Mesenchymal stem cell (in vitro differentiated cells and primary cell): ENCODE results near the gene PHF2.

Experiments used
- DNase-seq: peaks from one replicate; pipeline ENCODE4 v3.0.0-alpha.2; 2013
- H2AFZ ChIP-seq: one replicate; pipeline ENCODE4 v1.6.1; 2013; ENCODE audit warnings: low read depth, mild to moderate bottlenecking, control low read depth, inconsistent platforms, low read length, moderate library complexity
- H2AK5ac ChIP-seq: 2 replicates; pipeline ENCODE4 v1.6.1; 2013; ENCODE audit warnings: low read length, moderate library complexity, mild to moderate bottlenecking, inconsistent platforms; ENCODE audit not compliant: severe bottlenecking
- H2BK120ac ChIP-seq: one replicate; pipeline ENCODE4 v1.6.1; 2013; ENCODE audit warnings: low read depth, mild to moderate bottlenecking, inconsistent platforms, low read length, moderate library complexity
- H2BK12ac ChIP-seq, 2 experiments: one replicate each; pipeline ENCODE4 v1.6.1; 2013; ENCODE audit warnings: inconsistent platforms in 2 of 2, low read length in 2 of 2, mild to moderate bottlenecking in 2 of 2, moderate library complexity in 2 of 2, control low read depth in 1 of 2
- H2BK15ac ChIP-seq: one replicate; pipeline ENCODE4 v1.6.1; 2013; ENCODE audit warnings: mild to moderate bottlenecking, low read depth, inconsistent platforms; ENCODE audit not compliant: poor library complexity, severe bottlenecking
- H2BK5ac ChIP-seq: 2 replicates; pipeline ENCODE4 v1.6.1; 2013; ENCODE audit warnings: low read depth, mild to moderate bottlenecking, low read length, control low read depth, inconsistent platforms; ENCODE audit not compliant: poor library complexity, severe bottlenecking
- H3K14ac ChIP-seq, 2 experiments: one replicate each; pipeline ENCODE4 v1.6.1; 2013; ENCODE audit warnings: inconsistent platforms in 2 of 2, low read length in 2 of 2, control low read depth in 1 of 2, mild to moderate bottlenecking in 1 of 2, moderate library complexity in 1 of 2
- H3K18ac ChIP-seq, 2 experiments: one replicate each; pipeline ENCODE4 v1.6.1; 2013; ENCODE audit warnings: inconsistent platforms in 2 of 2, low read length in 2 of 2, control low read depth in 1 of 2, low read depth in 1 of 2, mild to moderate bottlenecking in 1 of 2
- H3K23ac ChIP-seq, 2 experiments: one replicate each; pipeline ENCODE4 v1.6.1; 2013; ENCODE audit warnings: inconsistent platforms in 2 of 2, low read length in 2 of 2, mild to moderate bottlenecking in 2 of 2, moderate library complexity in 2 of 2, control low read depth in 1 of 2
- H3K27ac ChIP-seq: 2 replicates; pipeline ENCODE4 v1.5.1; 2013; ENCODE audit warnings: mild to moderate bottlenecking, moderate library complexity, low read length, control low read depth, inconsistent platforms; ENCODE audit not compliant: poor library complexity, severe bottlenecking
- H3K27me3 ChIP-seq, 2 experiments: 2 replicates each; pipeline versions ENCODE4 v1.6.1 to v1.7.0; 2013; ENCODE audit warnings: low read length in 2 of 2, mild to moderate bottlenecking in 2 of 2, moderate library complexity in 2 of 2, control low read depth in 1 of 2, inconsistent platforms in 1 of 2; ENCODE audit not compliant: control insufficient read depth in 1 of 2, insufficient read depth in 1 of 2
- H3K36me3 ChIP-seq, 2 experiments: 2 replicates each; pipeline versions ENCODE4 v1.6.1 to v1.7.0; 2013; ENCODE audit warnings: low read length in 2 of 2, control low read depth in 1 of 2, inconsistent platforms in 1 of 2, low read depth in 1 of 2, mild to moderate bottlenecking in 1 of 2; ENCODE audit not compliant: insufficient read depth in 2 of 2, control insufficient read depth in 1 of 2
- H3K4ac ChIP-seq, 2 experiments: one replicate each; pipeline ENCODE4 v1.6.1; 2013; ENCODE audit warnings: inconsistent platforms in 2 of 2, low read length in 2 of 2, mild to moderate bottlenecking in 2 of 2, moderate library complexity in 2 of 2, control low read depth in 1 of 2, low read depth in 1 of 2
- H3K4me1 ChIP-seq: 2 replicates; pipeline ENCODE4 v1.6.1; 2013; ENCODE audit warnings: low read depth, low read length, control low read depth; ENCODE audit not compliant: control insufficient read depth, insufficient read depth
- H3K4me2 ChIP-seq: 2 replicates; pipeline ENCODE4 v1.6.1; 2013; ENCODE audit warnings: low read length, mild to moderate bottlenecking, inconsistent platforms; ENCODE audit not compliant: poor library complexity, severe bottlenecking
- H3K4me3 ChIP-seq, 2 experiments: 2 replicates each; pipeline versions ENCODE4 v1.5.1 to v1.7.0; 2013; ENCODE audit warnings: low read length in 2 of 2, mild to moderate bottlenecking in 2 of 2, control low read depth in 1 of 2, low read depth in 1 of 2; ENCODE audit not compliant: insufficient read depth in 1 of 2
- H3K79me1 ChIP-seq: replicated peaks from 2 replicates; pipeline ENCODE4 v1.6.1; 2013; ENCODE audit warnings: mild to moderate bottlenecking, control low read depth, low read length, inconsistent platforms; ENCODE audit not compliant: poor library complexity, severe bottlenecking
- H3K9ac ChIP-seq: 2 replicates; pipeline ENCODE4 v1.7.0; 2013; ENCODE audit warnings: mild to moderate bottlenecking, low read length, moderate library complexity
- H3K9me3 ChIP-seq: 2 replicates; pipeline ENCODE4 v1.7.0; 2013; ENCODE audit warnings: mild to moderate bottlenecking, low read length; ENCODE audit not compliant: control insufficient read depth
- H4K8ac ChIP-seq: one replicate; pipeline ENCODE4 v1.6.1; 2013; ENCODE audit warnings: inconsistent platforms, mild to moderate bottlenecking, low read length, moderate library complexity
- H4K91ac ChIP-seq: one replicate; pipeline ENCODE4 v1.6.1; 2013; ENCODE audit warnings: mild to moderate bottlenecking, low read length, inconsistent platforms
- WGBS: methylation state at CpG from one replicate; pipeline ENCODE4 v1.1.7; 2013; ENCODE audit warnings: mixed read lengths; 5-methylcytosine and 5-hydroxymethylcytosine counted together

The PHF2 gene

GRCh38 chr9:93702261-93702660, 125.9 kb downstream of the PHF2 start:
- no peak overlapping the region for H3K4me2 ChIP-seq
- 89% methylated on average over 6 of the region's 7 CpGs for WGBS

GRCh38 chr9:93708289-93708986, 132.1 kb downstream of the PHF2 start:
- H3K4ac ChIP-seq, result no peak overlapping the region
- no peak overlapping the region for H2AK5ac ChIP-seq
- H3K79me1 ChIP-seq, result no peaks in the 10 kb centered on the region
- peak overlapping the region; percentile 40 for H4K91ac ChIP-seq
- H3K9me3 ChIP-seq, result peaks cover 14% of the 10 kb centered on the region
- no peak overlapping the region for H3K27ac ChIP-seq
- H3K27me3 ChIP-seq, result no peaks in the 10 kb centered on the region
- H3K23ac ChIP-seq, result no peak overlapping the region
- H3K36me3 ChIP-seq, result no peaks in the 10 kb centered on the region
- no peak overlapping the region for H3K4me2 ChIP-seq
- WGBS, result 79% methylated on average over 8 of the region's 8 CpGs
- H3K4me1 ChIP-seq, result no peaks in the 10 kb centered on the region
- H3K14ac ChIP-seq, result no peak overlapping the region
- DNase-seq, result no peak
- H2AFZ ChIP-seq, result no peak overlapping the region
- no peak overlapping the region for H2BK120ac ChIP-seq
- H3K4me3 ChIP-seq, result no peak overlapping the region
- no peak overlapping the region for H2BK15ac ChIP-seq
- no peak overlapping the region for H4K8ac ChIP-seq
- H2BK5ac ChIP-seq, result no peak overlapping the region
- no peak overlapping the region for H2BK12ac ChIP-seq
- H3K18ac ChIP-seq, result no peak overlapping the region
- H3K9ac ChIP-seq, result no peak overlapping the region

More at GRCh38 chr9:93702261-93702660, 125.9 kb downstream of the PHF2 start:
- Histone ChIP-seq H3K4me3 (no peak overlapping the region), H2BK12ac (no peak overlapping the region), H3K9ac (no peak overlapping the region), H3K27ac (no peak overlapping the region), H4K91ac (no peak overlapping the region), H3K36me3 (no peaks in the 10 kb centered on the region), H4K8ac (no peak overlapping the region), H3K4ac (no peak overlapping the region), H3K9me3 (peaks cover 6% of the 10 kb centered on the region), H2BK5ac (no peak overlapping the region), H3K27me3 (no peaks in the 10 kb centered on the region), H3K79me1 (no peaks in the 10 kb centered on the region), H2AK5ac (no peak overlapping the region), H3K18ac (no peak overlapping the region), H3K4me1 (no peaks in the 10 kb centered on the region), H3K14ac (no peak overlapping the region), H2AFZ (no peak overlapping the region), H2BK120ac (no peak overlapping the region), H3K23ac (no peak overlapping the region), H2BK15ac (no peak overlapping the region)
- no peak for DNase-seq

- no peak overlapping the region for H3K4me3 ChIP-seq
- no peak overlapping the region for H2BK5ac ChIP-seq
- WGBS, result 63% methylated on average over 2 of the region's 2 CpGs
- H3K27me3 ChIP-seq, result no peaks in the 10 kb centered on the region
- H2AK5ac ChIP-seq, result no peak overlapping the region
- no peak overlapping the region for H4K8ac ChIP-seq
- no peaks in the 10 kb centered on the region for H3K36me3 ChIP-seq
- no peak for DNase-seq
- no peak overlapping the region for H3K14ac ChIP-seq
- H3K23ac ChIP-seq, result no peak overlapping the region
- no peak overlapping the region for H3K27ac ChIP-seq
- no peak overlapping the region for H3K4ac ChIP-seq
- H3K9ac ChIP-seq, result no peak overlapping the region
- H4K91ac ChIP-seq, result peak overlapping the region; percentile 40
- H3K18ac ChIP-seq, result no peak overlapping the region
- no peak overlapping the region for H2AFZ ChIP-seq
- H2BK120ac ChIP-seq, result no peak overlapping the region
- H3K4me1 ChIP-seq, result no peaks in the 10 kb centered on the region
- peaks cover 14% of the 10 kb centered on the region for H3K9me3 ChIP-seq
- no peak overlapping the region for H3K4me2 ChIP-seq
- no peak overlapping the region for H2BK12ac ChIP-seq
- no peak overlapping the region for H2BK15ac ChIP-seq
- no peaks in the 10 kb centered on the region for H3K79me1 ChIP-seq
These were observed 132.6 kb downstream of the PHF2 start for GRCh38 chr9:93708987-93709302.

GRCh38 chr9:93709600-93710369, 133.4 kb downstream of the PHF2 start:
- Histone ChIP-seq H3K9ac (no peak overlapping the region), H2AK5ac (no peak overlapping the region), H2BK15ac (no peak overlapping the region), H3K27me3 (no peaks in the 10 kb centered on the region), H3K27ac (no peak overlapping the region), H3K4ac (no peak overlapping the region), H3K4me3 (no peak overlapping the region), H3K23ac (no peak overlapping the region), H3K4me1 (no peaks in the 10 kb centered on the region), H4K8ac (no peak overlapping the region), H3K18ac (no peak overlapping the region), H3K4me2 (no peak overlapping the region), H2BK5ac (no peak overlapping the region), H3K79me1 (no peaks in the 10 kb centered on the region), H3K9me3 (peaks cover 10% of the 10 kb centered on the region), H3K14ac (no peak overlapping the region), H2BK120ac (no peak overlapping the region), H2AFZ (no peak overlapping the region), H3K36me3 (no peaks in the 10 kb centered on the region), H2BK12ac (no peak overlapping the region), H4K91ac (no peak overlapping the region)
- peak; percentile 61 for DNase-seq
- WGBS, result 60% methylated on average over 2 of the region's 2 CpGs
